ENCODE data around the gene HBE1. TPM values are rescaled to one million over a fixed set of nuclear protein-coding genes. Genes with fewer than 3 reads are reported as not detected.
"Not testable (repeated sequence)": the region's sequence is repeated elsewhere in the genome, so short reads cannot be mapped to it uniquely, and the experiment has no call there.

HBE1 gene
- total RNA-seq, 1 donor, result not detected

- H2AFZ ChIP-seq (ENCODE audit: low read length); H3K4me3 ChIP-seq (ENCODE audit: insufficient read depth, low read length); H3K9me3 ChIP-seq (ENCODE audit: low read depth, low read length); H3K36me3 ChIP-seq (ENCODE audit: insufficient read depth, low read length); DNase-seq (ENCODE audit: insufficient read length, low spot score, missing footprints); H3K27ac ChIP-seq (ENCODE audit: low read depth, low read length); H3K27me3 ChIP-seq (ENCODE audit: insufficient read depth, low read length); H3K4me2 ChIP-seq (ENCODE audit: insufficient read depth, low read length); H3K4me1 ChIP-seq (ENCODE audit: insufficient read depth, low read length); H3K79me2 ChIP-seq (ENCODE audit: insufficient read depth, low read length); H4K20me1 ChIP-seq (ENCODE audit: insufficient read depth, low read length): not testable (repeated sequence)
These were observed 21.2 kb downstream of the HBE1 start for GRCh38 chr11:5248498-5248897.

- no peaks in the 10 kb centered on the region for H3K4me1 ChIP-seq (ENCODE audit: insufficient read depth, low read length)
- no peak overlapping the region for H2AFZ ChIP-seq (ENCODE audit: low read length)
- no peak overlapping the region for H3K27ac ChIP-seq (ENCODE audit: low read depth, low read length)
- no peak overlapping the region for H3K4me2 ChIP-seq (ENCODE audit: insufficient read depth, low read length)
- H3K79me2 ChIP-seq (ENCODE audit: insufficient read depth, low read length), result no peaks in the 10 kb centered on the region
- DNase-seq (ENCODE audit: insufficient read length, low spot score, missing footprints), result no peak
- no peak overlapping the region for H3K4me3 ChIP-seq (ENCODE audit: insufficient read depth, low read length)
- no peaks in the 10 kb centered on the region for H3K36me3 ChIP-seq (ENCODE audit: insufficient read depth, low read length)
- TF ChIP-seq CTCF (IDR thresholded peaks at IDR 0.05; ENCODE audit: extremely low read depth, low read depth, low read length), result no peak
- no peaks in the 10 kb centered on the region for H4K20me1 ChIP-seq (ENCODE audit: insufficient read depth, low read length)
- no peaks in the 10 kb centered on the region for H3K9me3 ChIP-seq (ENCODE audit: low read depth, low read length)
- no peaks in the 10 kb centered on the region for H3K27me3 ChIP-seq (ENCODE audit: insufficient read depth, low read length)
These were observed 22.1 kb downstream of the HBE1 start for GRCh38 chr11:5247472-5248192.

- H3K79me2 ChIP-seq (ENCODE audit: insufficient read depth, low read length), result no peaks in the 10 kb centered on the region
- no peak overlapping the region for H3K4me3 ChIP-seq (ENCODE audit: insufficient read depth, low read length)
- no peaks in the 10 kb centered on the region for H3K9me3 ChIP-seq (ENCODE audit: low read depth, low read length)
- H3K4me1 ChIP-seq (ENCODE audit: insufficient read depth, low read length), result no peaks in the 10 kb centered on the region
- no peaks in the 10 kb centered on the region for H4K20me1 ChIP-seq (ENCODE audit: insufficient read depth, low read length)
- no peak overlapping the region for H2AFZ ChIP-seq (ENCODE audit: low read length)
- no peak overlapping the region for H3K27ac ChIP-seq (ENCODE audit: low read depth, low read length)
- no peak overlapping the region for H3K4me2 ChIP-seq (ENCODE audit: insufficient read depth, low read length)
- TF ChIP-seq CTCF (IDR thresholded peaks at IDR 0.05; ENCODE audit: extremely low read depth, low read depth, low read length), result no peak
- H3K27me3 ChIP-seq (ENCODE audit: insufficient read depth, low read length), result no peaks in the 10 kb centered on the region
- H3K36me3 ChIP-seq (ENCODE audit: insufficient read depth, low read length), result no peaks in the 10 kb centered on the region
- no peak for DNase-seq (ENCODE audit: insufficient read length, low spot score, missing footprints)
These were observed 22.8 kb downstream of the HBE1 start for GRCh38 chr11:5246772-5247471.

- no peak for TF ChIP-seq CTCF (IDR thresholded peaks at IDR 0.05; ENCODE audit: extremely low read depth, low read depth, low read length)
- Histone ChIP-seq H4K20me1 (ENCODE audit: insufficient read depth, low read length) (no peaks in the 10 kb centered on the region), H3K27ac (ENCODE audit: low read depth, low read length) (no peak overlapping the region), H3K4me3 (ENCODE audit: insufficient read depth, low read length) (no peak overlapping the region), H2AFZ (ENCODE audit: low read length) (no peak overlapping the region), H3K4me1 (ENCODE audit: insufficient read depth, low read length) (peaks cover 2% of the 10 kb centered on the region), H3K9me3 (ENCODE audit: low read depth, low read length) (no peaks in the 10 kb centered on the region), H3K36me3 (ENCODE audit: insufficient read depth, low read length) (no peaks in the 10 kb centered on the region), H3K79me2 (ENCODE audit: insufficient read depth, low read length) (no peaks in the 10 kb centered on the region), H3K27me3 (ENCODE audit: insufficient read depth, low read length) (no peaks in the 10 kb centered on the region), H3K4me2 (ENCODE audit: insufficient read depth, low read length) (no peak overlapping the region)
- DNase-seq (ENCODE audit: insufficient read length, low spot score, missing footprints), result no peak
These were observed 24.6 kb downstream of the HBE1 start for GRCh38 chr11:5245155-5245554.
